Fibroblast of lung (primary cell): ENCODE data around the gene FTO.

Experiments used
- CTCF ChIP-seq, 2 donors: IDR thresholded peaks in 1 of 2; conservative IDR thresholded peaks in 1 of 2; 1 replicate in 1 of 2; 2 replicates in 1 of 2; pipeline ENCODE4 v1.5.1; 2011 to 2012; ENCODE audit warnings: low read length in 2 of 2, control low read depth in 1 of 2, inconsistent platforms in 1 of 2, low read depth in 1 of 2, mild to moderate bottlenecking in 1 of 2
- EZH2 ChIP-seq: IDR thresholded peaks from 2 replicates; pipeline ENCODE4 v1.5.1; 2012; ENCODE audit warnings: low read length, control low read depth, mild to moderate bottlenecking; ENCODE audit errors: missing control alignments

GRCh38 chr16:53752560-53752959, 48.6 kb downstream of the FTO start:
- no peak for TF ChIP-seq CTCF (conservative IDR thresholded peaks at IDR 0.05 in 1 of 2, IDR thresholded peaks at IDR 0.05 in 1 of 2; ENCODE audit: low read depth in 1 of 2, low read length in 2 of 2)
- TF ChIP-seq EZH2: no peak
